ENCODE measurements around the gene DDX3X. TPM values are rescaled to one million over a fixed set of nuclear protein-coding genes. Genes with fewer than 3 reads are reported as not detected.

DDX3X gene
- polyA plus RNA-seq, 12 donors, result 98.8 to 208 (median 155) TPM

DNA sequence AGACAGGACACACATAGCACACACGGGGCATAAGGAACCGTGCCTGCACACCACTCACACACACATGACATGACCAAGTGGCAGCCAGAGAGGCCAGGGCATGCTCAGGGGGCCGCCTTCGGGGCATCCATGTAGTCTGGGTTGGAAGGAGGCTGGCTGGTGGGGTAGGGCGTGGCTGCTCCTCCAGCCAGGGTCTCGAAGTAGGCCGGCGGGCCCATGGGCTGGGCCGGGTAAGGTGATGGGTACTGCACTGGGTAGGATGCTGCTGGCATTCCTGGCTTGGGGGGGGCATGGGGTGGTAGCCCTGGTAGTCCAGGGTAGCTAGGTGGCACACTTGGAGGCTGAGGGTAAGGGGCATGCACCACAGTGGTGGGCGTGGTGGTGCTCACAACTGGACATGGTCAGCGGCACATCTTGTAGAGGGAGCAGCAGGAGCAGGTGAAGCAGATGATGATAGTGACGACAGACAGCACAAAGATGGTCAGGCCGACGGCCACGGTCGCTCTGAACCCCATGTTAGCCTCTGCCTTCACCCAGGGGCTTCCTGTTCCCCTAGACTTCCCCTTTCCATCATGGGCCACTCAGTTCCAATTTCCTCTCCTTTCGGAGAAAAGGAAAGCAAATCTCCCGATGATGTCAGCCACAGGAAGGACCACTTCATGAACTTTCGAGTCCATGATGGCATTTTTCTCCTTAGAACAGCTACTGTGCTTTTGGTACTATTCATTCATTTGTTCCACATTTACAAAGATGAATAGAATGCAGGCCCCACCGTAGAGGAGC is 10.9 kb upstream of the DDX3X start:
- no peak for DNase-seq

DNA sequence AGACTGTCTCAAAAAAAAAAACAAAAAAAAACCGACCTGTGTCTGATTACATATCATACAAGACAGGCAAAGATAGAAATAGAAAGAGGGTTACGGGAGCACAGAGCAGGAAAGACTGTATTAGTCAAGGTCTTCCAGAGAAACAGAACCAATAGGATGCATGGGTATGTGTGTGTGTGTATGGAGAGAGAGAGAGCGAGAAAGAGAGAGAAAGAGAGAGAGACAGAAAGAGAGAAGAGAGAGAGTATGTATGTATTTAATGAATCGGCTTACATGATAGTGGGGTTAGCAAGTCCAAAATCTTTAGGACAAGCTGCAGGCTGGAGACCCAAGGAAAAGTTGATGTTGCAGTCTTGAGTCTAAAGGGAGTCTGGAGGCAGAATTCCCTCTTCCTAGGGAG is 7.5 kb upstream of the DDX3X start:
- no peak for DNase-seq

DNA sequence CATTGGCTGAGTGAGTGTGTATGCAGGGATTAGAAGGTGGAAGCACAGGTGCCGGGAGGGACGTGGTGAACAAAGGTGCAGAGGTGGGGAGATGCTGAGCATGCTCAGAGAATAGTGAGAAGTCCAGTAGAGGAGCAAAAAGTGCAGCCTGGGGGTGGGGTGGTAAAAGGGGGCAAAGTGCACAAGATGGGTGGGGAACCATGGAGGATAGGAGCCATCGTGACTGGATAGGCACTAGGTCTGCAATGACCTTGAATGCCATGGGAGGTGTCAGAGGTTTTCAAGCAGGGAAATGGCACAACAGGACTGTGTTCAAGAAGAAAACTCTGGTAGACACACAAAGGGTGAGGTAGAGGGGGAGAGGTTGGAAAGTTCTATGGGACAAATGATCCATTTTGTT is 6.6 kb upstream of the DDX3X start:
- no peak for DNase-seq

DNA sequence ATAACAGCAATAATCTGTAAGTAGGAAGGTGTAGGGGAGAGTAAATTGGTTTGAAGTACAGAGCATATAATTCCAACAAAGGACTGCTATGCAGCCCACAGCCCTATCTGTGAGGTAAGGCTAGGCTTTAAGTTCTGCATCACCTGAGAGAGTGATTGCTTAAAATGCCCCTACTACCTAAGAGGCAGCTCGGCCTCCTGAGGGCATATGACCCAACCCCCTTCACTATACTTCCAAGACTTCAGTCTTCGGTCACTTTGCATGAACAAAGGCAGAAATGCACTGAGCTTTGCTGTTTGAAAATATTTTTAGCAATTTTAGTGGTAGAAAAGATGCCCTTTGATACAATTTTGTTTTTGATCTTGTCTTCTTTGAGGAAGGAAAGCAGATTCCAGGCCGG is 4.9 kb upstream of the DDX3X start:
- DNase-seq, result no peak

DNA sequence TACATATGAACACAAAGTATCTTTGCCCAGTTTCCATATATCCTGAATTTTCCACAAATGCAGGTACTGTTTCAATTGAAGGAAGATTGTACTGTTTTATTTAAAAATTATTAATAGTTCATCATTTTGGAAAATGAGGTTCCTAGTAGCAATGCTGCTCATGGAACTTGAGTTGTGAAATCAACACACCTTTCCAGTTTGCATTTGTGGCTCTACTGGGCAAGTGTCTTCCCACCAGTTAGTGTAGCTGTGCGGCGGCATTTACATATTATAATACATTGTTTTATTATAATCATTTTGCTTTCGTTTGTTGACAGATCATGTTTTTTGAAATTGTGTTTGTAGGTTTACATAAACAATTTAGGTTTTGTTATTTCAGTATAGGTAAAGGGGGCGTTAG is 2.0 kb upstream of the DDX3X start:
- DNase-seq, result no peak

DNA sequence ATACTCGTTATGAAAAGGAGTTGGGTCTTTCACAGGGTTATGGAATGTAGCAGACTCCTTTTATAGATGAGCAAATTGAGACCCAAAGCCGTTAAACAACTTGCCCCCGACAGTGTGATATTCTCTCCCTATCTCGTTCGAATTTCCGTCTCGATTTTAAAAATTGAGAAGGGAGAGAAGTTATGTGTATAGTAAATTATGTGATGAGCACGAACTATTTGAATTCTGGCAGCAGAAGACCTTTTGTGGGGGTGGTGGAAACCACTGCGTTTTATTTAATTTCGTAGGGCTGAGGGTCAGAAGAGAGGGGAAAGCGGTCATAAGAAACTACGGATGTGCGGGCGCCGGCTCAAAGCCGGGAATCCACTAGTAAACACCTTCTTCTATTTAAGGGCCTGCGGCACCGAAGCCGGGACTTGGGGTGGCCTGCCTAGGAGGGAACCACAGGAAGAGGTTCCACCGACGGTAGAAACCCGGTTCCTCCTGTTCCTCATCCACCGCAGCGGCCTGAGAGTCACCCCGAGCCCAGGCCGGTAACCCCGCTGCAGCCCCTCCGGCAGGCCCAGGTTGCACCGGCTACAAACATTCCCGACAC is 1.5 kb upstream of the DDX3X start:
- DNase-seq, result peak; percentile 52

DNA sequence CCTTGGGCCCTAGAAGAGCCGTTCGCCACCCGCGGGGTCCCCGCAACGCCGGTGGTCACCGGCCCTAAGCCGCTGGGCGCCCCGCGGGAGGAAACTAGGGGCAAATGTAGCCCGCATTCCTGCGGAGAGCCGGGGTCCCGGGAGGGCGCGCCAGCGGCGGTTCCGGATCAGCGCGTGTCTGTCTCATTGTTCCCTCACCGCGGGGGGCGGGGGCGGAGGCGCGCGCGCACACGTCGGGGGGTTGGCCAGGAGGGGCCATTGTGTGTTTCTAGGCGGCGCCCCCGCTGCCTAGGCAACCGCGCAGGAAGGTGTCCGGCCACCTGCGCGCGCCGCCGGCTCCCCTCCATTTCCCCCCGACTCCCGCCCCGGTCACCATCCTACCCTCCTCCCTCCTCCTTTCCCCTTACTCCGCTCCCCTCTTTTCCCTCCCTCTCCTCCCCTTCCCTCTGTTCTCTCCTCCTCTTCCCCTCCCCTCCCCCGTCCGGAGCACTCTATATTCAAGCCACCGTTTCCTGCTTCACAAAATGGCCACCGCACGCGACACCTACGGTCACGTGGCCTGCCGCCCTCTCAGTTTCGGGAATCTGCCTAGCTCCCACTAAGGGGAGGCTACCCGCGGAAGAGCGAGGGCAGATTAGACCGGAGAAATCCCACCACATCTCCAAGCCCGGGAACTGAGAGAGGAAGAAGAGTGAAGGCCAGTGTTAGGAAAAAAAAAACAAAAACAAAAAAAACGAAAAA is 789 bp upstream of the DDX3X start:
- peak; percentile 93 for DNase-seq

DNA sequence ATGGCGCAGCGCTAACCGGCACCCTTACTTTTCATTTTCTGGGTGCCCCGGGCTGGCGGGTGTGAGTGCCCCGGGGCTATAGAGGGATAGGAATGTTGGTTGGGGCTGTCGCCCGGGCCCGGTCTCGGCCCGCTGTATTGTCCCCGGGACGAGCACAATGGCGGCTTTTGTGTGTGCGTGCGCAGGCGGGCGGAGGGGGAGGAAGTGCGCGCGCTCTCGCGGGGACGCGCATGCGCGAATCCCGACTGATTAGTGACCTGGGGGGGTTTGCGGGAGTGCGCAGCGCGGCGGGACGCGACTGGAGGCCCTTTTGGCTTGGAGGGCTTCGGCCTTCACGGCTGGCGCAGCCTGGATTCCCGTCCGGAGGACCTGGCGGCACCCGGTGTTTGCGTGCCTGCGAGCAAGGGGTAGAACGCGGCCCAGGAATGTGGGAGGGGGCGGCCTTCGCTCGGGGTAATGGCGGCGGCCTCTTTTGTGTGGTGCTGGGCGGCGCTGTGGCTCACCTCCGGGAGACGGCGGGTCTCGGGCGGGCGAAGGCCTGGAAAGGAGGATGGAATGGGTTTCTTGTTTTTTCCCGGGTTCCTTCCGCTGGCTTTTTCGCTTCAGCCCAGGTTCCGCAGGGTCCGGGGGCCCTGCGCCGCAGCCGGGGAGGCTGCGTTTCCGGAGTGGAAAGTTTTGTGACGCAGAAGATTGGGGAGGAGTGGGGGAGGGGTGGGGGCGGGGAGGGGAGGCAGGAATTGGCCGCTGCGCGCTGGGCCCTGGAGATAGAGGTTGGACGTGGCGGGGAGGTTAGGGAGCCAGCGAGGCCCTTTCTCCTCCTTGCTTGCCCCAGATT is 618 bp downstream of the DDX3X start:
- DNase-seq, result peak; percentile 94

DNA sequence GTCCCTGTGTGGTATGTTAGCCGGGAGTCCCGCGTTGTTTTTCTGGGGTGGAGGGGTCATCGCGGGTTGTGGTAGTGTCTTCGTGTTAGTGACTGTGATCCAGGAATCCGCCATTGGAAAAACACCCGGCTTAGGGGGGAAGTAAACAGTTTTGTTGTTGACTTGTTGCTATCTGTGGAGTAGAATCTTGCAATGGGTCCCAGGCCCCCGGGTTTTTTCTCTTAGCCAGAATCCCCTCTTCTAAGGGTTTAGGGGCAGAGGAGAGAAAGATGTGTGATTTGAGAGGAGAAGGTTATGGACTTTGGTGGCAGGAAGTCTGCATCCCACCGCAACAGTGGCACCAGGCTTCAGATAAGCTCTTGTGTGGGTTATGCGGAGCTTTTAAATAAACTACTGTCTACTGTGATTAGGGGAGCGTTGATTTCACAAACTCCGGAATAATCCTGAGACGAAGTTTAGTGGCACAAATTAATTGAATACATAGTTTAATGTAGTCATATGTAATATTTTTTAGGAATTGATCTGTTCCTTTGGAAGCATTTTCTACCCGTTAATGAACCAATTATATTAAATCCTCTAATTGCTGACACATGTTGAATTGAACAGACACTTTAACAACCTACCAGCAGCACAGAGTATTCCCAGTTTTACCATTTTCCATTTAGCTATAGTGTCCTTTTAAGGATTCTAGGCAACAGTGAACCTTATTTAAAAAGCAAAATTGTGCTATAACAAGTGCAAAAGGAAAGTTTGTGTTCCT is 1.4 kb downstream of the DDX3X start:
- DNase-seq, result no peak

DNA sequence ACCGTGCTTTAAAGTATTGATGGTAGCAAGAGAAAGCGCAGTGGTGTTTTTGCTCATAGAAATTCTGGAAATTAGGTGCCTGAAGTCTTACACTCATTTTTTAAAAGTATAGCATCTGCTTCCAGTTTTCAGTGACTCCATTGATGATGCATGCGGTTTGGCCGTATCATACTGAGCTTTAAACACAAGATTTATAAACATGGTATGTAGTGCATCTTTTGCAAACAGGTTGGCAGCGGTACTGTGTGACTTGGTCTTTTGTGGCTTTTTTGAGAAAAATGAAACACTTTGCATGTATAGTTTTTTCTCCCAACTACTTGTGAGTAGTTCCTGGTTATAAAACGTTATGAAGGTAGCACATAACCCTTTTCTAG is 2.0 kb downstream of the DDX3X start:
- no peak for DNase-seq

DNA sequence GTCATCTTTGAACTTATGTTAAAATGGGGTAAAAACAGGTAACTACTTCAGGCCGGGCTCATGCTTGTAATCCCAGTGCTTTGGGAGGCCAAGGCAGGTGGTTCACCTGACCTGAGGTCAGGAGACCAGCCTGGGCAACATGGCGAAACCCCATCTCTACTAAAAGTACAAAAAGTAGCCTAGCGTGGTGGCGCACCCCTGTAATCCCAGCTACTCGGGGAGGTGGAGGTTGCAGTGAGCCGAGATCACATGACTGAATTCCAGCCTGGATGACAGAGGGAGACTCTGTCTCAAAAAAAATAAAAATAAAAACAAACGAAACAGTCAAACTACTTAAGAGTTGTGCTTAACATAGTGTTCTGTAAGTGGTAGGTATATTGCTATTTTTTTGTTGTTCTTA is 2.5 kb downstream of the DDX3X start:
- no peak for DNase-seq

DNA sequence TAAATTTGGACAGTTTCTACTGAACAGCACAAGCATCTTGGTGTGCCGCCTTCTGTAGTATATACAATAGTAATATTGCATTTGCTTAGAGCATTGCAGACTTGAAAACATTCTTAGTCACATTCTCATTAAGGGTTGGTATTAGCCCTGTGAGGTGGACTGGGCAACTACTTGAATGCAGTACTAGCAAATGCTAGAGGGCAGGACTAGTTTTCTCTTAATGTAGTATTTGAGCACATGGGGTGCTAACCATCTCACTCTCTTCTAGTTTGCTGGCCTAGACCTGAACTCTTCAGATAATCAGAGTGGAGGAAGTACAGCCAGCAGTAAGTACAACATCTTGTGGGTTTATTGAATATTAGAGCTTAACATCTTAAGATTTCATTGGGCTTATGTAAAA is 3.2 kb downstream of the DDX3X start:
- no peak for DNase-seq

DNA sequence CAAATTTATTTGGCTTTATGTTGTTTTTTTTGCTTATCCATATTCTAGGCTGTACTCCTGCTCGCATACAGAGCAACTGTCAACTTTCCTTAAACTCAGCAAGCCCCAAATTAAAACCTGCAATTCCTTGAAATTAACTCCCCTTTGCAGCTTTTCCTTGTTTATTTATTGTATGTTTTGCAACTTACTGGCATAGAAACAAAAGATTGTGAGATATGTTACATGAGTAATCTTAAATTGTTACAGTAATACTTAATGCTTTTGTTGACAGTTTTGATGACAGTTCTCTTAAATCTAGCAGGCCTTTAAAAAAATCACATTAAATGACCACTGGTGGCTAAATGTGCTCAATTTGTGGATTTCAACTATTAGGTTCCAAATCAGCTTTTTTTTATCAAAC is 4.5 kb downstream of the DDX3X start:
- DNase-seq, result no peak

DNA sequence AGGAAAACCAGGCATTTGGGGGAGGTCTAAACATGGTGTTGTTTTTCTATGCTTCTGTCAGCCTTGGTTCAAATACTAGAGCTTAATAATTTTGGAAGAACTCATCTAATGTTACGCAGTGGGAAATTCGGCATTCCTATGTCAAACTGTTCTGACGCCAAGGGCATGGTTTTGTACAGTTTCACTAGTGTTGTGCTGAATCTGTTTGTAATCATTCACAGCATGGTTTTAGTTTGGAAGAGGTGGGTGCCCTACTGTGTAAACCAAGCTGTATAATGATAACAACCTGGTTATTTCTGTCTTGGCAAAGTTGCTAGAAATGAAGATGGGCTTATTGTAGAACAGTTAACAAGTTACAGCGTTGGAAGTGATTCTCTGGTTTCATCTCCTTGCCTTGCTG is 5.2 kb downstream of the DDX3X start:
- no peak for DNase-seq

DNA sequence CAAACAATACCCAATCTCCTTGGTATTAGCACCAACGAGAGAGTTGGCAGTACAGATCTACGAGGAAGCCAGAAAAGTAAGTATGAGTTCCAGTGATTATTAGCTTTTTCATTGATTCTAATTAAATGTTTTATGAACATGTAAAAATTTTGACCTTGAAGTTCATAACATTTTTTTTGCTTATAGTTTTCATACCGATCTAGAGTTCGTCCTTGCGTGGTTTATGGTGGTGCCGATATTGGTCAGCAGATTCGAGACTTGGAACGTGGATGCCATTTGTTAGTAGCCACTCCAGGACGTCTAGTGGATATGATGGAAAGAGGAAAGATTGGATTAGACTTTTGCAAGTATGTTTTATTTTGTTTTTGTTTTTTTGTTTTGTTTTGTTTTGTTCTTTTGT is 10.1 kb downstream of the DDX3X start:
- DNase-seq, result no peak

DNA sequence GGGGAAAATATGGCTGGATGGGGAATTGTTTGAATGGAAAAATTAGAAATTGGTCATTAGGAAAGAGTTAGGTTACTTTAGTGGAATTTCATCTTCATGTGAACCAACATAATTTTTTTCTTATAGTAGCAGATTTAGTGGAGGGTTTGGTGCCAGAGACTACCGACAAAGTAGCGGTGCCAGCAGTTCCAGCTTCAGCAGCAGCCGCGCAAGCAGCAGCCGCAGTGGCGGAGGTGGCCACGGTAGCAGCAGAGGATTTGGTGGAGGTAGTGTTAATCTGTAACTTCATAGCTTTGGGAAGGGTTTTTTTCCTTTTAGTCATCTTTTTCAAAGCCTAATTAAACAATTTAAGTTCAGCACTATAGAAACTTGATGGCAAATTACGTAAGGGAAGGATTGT is 13.2 kb downstream of the DDX3X start:
- DNase-seq, result no peak

DNA sequence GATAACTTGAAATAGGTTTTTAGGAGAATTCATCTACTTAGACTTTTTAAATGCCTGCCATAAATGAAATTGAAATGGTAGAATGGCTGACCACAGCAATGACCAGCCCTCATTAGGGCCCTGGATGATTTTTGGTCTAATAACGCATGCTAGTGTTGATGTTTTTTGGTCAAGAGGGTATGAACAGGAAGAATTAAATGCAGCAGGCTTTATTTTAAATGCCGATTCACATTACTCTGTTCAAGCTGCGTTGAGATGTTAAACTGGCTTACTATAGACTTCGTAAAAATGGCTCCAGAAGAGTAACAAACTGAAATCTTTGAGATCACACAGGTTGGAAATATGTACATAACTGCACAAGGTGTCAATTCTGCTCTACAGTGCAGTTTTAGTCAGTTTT is 14.6 kb downstream of the DDX3X start:
- no peak for DNase-seq

DNA sequence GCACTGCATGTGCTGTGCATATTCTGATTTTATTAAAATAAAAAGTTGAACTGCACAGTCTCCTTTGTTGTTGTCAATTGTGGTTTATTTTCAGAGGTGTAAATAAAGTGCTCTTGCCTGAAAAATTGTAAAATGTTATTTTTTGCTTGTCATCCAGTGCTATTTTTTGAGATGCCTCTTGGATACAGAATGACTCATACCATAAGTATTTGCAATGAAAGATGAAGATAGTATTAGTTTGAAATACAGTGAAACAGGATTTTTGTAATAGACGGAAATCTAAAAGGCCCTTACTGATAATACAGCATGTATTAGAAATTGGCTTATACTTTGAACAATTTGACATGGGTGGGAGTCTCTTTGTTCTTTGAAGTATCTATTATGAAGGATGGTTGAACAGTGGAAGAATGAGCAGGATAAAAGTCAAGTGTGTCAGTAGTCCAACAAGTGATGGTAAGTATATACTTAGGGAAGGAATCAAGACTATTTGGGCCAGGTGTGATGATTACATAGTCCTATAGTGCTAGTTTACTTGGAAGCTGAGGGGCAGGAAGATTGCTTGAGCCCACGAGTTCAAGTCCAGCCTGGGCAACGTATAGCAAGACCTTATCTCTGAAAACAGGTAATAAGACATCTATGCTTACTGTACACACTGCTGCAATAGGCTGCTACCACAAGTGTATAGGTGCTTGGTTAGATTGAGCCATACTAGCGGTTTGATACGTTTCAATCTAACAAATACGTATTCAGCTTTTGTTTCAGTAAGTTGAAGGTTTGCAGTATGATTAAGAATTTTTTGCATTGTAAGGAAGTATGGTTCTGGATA is 16.4 kb downstream of the DDX3X start:
- DNase-seq, result no peak

DNA sequence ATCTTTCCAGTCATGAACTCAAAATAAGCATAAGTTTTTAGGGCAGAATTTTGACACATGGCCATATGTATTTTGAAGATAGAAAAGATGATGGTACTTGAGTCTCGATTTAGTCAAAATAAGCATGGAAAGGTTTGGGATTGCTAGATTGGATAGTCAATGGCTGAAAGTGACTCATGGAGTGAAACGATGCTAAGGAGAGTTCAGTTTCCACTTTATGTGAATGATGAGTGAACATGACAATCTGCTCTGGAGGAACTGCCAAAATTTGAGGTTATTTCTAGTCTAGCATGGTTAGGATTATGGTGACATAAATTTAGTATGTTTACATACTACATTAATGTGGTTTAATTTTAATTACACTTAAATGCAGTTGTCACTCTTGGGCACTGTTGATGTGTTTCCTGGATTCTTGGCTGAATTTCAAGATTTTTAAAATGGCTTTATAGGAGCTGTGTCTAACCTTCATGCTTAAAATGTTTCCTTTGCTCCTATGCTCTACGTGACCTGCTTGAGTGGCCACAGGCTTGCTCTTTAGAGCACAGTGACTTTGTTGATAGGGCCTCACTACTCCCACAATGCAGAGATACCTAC is 17.1 kb downstream of the DDX3X start:
- no peak for DNase-seq

DNA sequence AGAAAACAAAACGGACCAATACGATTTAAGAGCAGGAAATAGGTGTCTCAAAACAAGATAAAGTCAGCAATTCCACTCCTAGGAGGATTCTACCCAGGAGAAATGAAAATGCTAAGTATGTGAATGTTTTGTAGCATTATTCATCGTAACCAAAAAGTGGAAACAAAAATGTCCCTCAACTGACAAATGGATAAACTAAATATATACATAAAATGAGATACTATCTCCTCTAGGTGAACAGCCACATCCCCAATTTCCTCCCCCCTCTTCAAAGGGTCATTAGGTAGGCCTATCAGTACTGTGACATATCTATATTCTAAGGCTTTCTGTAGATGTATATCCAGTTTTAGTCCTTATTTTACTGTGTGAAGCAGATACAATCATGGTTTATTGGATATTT is 18.0 kb downstream of the DDX3X start:
- DNase-seq, result no peak
